Natural killer cell (primary cell): ENCODE data around the gene OR1I1. TPM values are rescaled to one million over a fixed set of nuclear protein-coding genes. Genes with fewer than 3 reads are reported as not detected.
"Not testable (repeated sequence)": the region's sequence is repeated elsewhere in the genome, so short reads cannot be mapped to it uniquely, and the experiment has no call there.

ENCODE experiments used
- ATAC-seq, 3 donors: fragments of 150-1000 bp in 2 of 3; fragments of 200-7000 bp in 1 of 3; cut with Tn5 transposase; 1 replicate in 1 of 3; 2 replicates in 2 of 3; pipeline ENCODE4 v1.10.0; 2021; ENCODE audit warnings: mild to moderate bottlenecking in 2 of 3, moderate library complexity in 2 of 3
- DNase-seq, 2 donors: peaks; one replicate each; pipeline versions ENCODE4 v3.0.0 to v3.0.0-alpha.2; 2013 to 2021; ENCODE audit warnings: mixed read lengths in 1 of 2
- H3K27ac ChIP-seq: one replicate; pipeline ENCODE4 v1.5.1; 2013; ENCODE audit warnings: mild to moderate bottlenecking, low read length
- H3K27me3 ChIP-seq: one replicate; pipeline ENCODE4 v1.6.1; 2013; ENCODE audit warnings: low read length; ENCODE audit not compliant: control insufficient read depth, insufficient read depth
- H3K36me3 ChIP-seq: one replicate; pipeline ENCODE4 v1.6.1; 2013; ENCODE audit warnings: low read length; ENCODE audit not compliant: control insufficient read depth, insufficient read depth
- H3K4me1 ChIP-seq: one replicate; pipeline ENCODE4 v1.6.1; 2013; ENCODE audit warnings: low read length; ENCODE audit not compliant: control insufficient read depth, insufficient read depth
- H3K4me3 ChIP-seq: one replicate; pipeline ENCODE4 v1.5.1; 2013; ENCODE audit warnings: low read length
- H3K9me3 ChIP-seq: one replicate; pipeline ENCODE4 v1.6.1; 2013; ENCODE audit warnings: low read length; ENCODE audit not compliant: control insufficient read depth, insufficient read depth
- H3K27ac Mint-ChIP-seq, 2 donors: one replicate each; pipeline ENCODE4 v1.8.0; 2022; ENCODE audit warnings: mild to moderate bottlenecking in 2 of 2, mixed read lengths in 2 of 2, moderate library complexity in 1 of 2
- H3K27me3 Mint-ChIP-seq, 2 donors: one replicate each; pipeline ENCODE4 v1.8.0; 2022; ENCODE audit warnings: low read depth in 2 of 2, mixed read lengths in 2 of 2
- H3K36me3 Mint-ChIP-seq: one replicate; pipeline ENCODE4 v1.8.0; 2022; ENCODE audit warnings: mixed read lengths
- H3K4me1 Mint-ChIP-seq, 2 donors: one replicate each; pipeline ENCODE4 v1.8.0; 2022; ENCODE audit warnings: mixed read lengths in 2 of 2
- H3K4me3 Mint-ChIP-seq: one replicate; pipeline ENCODE4 v1.8.0; 2022; ENCODE audit warnings: mild to moderate bottlenecking, moderate library complexity, mixed read lengths
- H3K9me3 Mint-ChIP-seq, 2 donors: one replicate each; pipeline ENCODE4 v1.8.0; 2022; ENCODE audit warnings: mixed read lengths in 2 of 2
- WGBS: methylation state at CpG from one replicate; pipeline ENCODE4 v1.1.7; 2013; ENCODE audit warnings: missing lambda C conversion rate; ENCODE audit not compliant: insufficient coverage; 5-methylcytosine and 5-hydroxymethylcytosine counted together
- intact Hi-C: fragments of 100-400 bp; cut with micrococcal nuclease; formaldehyde crosslinking; loops from one replicate; pipeline ENCODE4 v1.14.2; 2022
- total RNA-seq, 4 donors: library from RNA; stranded (reverse); fragments of 120-200 nt in 1 of 4; gene quantifications; one replicate each; pipeline versions ENCODE4 v1.2.3 to v1.2.4, GENCODE V29; 2013 to 2022
- TF ChIP-seq, protein P1 (sequence below): fragments of 200-600 bp; IDR thresholded peaks from one replicate; pipeline ENCODE4 v1.8.0; 2022; ENCODE audit warnings: antibody characterized with exemption

Gene OR1I1
- total RNA-seq, 3 donors from 2014 or later (not counting 1 experiment from before 2014, with no cell fraction given), result not detected

DNA sequence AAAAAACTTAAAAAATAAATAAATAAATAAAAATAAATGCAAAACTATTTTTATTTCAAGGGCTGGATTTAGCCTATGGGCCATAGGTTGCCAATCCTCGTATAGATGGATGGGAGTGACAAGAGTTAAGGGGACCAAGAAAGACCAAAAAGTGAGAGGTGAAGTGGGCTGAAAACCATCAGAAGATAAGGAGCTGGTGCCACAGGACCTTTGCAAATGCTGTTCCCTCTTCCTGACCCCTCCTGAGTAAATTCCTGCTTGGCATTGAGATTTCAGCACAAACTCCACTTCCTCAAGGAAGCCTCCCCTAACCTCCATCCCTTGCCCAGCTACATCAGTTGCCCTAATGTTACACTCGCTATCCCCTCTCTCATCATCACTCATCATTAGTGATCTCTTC, 11.0 kb downstream of the OR1I1 start:
- Mint-ChIP-seq H3K4me1 (no peaks in the 10 kb centered on the region), H3K36me3 (no peaks in the 10 kb centered on the region), H3K27me3 (peaks cover under 1 to 3% of the 10 kb centered on the region in 2 donors), H3K4me3 (no peak overlapping the region), H3K27ac (no peak overlapping the region), H3K9me3 (no peaks in the 10 kb centered on the region)
- H3K9me3 ChIP-seq, result no peaks in the 10 kb centered on the region
- H3K36me3 ChIP-seq, result no peaks in the 10 kb centered on the region
- H3K4me1 ChIP-seq, result peaks cover 7% of the 10 kb centered on the region
- intact Hi-C loops, result loop anchor here (2.0 kb wide), 1 partner anchor 464 kb away; no protein-coding TSS in a partner anchor
- H3K4me3 ChIP-seq, result no peak overlapping the region
- ATAC-seq, result no peak
- H3K27ac ChIP-seq, result no peak overlapping the region
- no peak for DNase-seq
- no peaks in the 10 kb centered on the region for H3K27me3 ChIP-seq
- TF ChIP-seq, protein P1, sequence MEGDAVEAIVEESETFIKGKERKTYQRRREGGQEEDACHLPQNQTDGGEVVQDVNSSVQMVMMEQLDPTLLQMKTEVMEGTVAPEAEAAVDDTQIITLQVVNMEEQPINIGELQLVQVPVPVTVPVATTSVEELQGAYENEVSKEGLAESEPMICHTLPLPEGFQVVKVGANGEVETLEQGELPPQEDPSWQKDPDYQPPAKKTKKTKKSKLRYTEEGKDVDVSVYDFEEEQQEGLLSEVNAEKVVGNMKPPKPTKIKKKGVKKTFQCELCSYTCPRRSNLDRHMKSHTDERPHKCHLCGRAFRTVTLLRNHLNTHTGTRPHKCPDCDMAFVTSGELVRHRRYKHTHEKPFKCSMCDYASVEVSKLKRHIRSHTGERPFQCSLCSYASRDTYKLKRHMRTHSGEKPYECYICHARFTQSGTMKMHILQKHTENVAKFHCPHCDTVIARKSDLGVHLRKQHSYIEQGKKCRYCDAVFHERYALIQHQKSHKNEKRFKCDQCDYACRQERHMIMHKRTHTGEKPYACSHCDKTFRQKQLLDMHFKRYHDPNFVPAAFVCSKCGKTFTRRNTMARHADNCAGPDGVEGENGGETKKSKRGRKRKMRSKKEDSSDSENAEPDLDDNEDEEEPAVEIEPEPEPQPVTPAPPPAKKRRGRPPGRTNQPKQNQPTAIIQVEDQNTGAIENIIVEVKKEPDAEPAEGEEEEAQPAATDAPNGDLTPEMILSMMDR, result no peak
- 60% methylated on average over 1 of the region's 2 CpGs for WGBS

DNA sequence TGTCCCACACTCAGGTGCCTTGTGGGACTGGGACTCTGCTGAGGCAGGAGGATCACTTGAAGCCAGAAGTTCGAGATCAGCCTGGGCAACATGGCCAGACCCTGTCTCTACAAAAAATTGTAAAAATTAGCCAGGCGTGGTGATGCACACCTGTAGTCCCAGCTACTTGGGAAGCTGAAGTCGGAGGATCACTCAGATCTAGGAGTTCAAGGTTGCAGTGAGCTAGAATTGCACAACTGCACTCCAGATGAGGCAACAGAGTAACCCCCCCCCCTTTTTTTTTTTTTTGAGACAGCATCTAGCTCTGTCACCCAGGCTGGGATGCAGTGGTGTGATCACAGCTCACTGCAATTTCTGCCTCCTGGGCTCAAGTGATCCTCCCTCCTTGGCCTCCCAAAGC, 14.2 kb downstream of the OR1I1 start:
- H3K27ac Mint-ChIP-seq, result no peak overlapping the region
- H3K4me1 Mint-ChIP-seq, result no peaks in the 10 kb centered on the region
- H3K4me3 ChIP-seq, result no peak overlapping the region
- no peaks in the 10 kb centered on the region for H3K9me3 Mint-ChIP-seq
- no peak for ATAC-seq
- H3K27ac ChIP-seq, result no peak overlapping the region
- H3K36me3 Mint-ChIP-seq, result no peaks in the 10 kb centered on the region
- intact Hi-C loops, result no loop called here
- no peaks in the 10 kb centered on the region for H3K27me3 ChIP-seq
- H3K27me3 Mint-ChIP-seq, result peaks cover 0 to 3% of the 10 kb centered on the region in 2 donors
- H3K36me3 ChIP-seq, result no peaks in the 10 kb centered on the region
- DNase-seq, result no peak
- TF ChIP-seq, protein P1, result no peak
- 82% methylated on average over 3 of the region's 3 CpGs for WGBS
- peaks cover 7% of the 10 kb centered on the region for H3K4me1 ChIP-seq
- no peak overlapping the region for H3K4me3 Mint-ChIP-seq
- H3K9me3 ChIP-seq, result no peaks in the 10 kb centered on the region

DNA sequence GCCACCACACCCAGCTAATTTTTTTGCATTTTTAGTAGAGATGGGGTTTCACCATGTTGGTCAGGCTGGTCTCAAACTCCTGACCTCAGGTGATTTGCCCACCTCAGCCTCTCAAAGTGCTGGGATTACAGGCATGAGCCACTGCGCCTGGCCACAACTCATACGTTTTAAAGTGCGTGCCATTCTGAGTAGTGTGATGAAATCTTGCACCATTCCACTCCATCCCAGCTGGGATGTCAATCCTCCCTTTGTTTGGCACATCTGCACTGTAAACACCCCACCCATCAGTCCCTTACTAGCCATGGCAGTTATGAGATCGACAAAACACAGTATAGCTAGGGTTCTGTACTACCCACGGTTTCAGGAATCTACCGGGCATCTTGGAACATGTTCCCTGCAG, 16.0 kb downstream of the OR1I1 start:
- H3K4me3 Mint-ChIP-seq, intact Hi-C loops, H3K9me3 ChIP-seq, H3K9me3 Mint-ChIP-seq, H3K27me3 ChIP-seq, H3K36me3 Mint-ChIP-seq, H3K36me3 ChIP-seq, H3K4me3 ChIP-seq, H3K4me1 Mint-ChIP-seq, H3K27ac ChIP-seq, H3K27me3 Mint-ChIP-seq, DNase-seq, H3K27ac Mint-ChIP-seq, H3K4me1 ChIP-seq, ATAC-seq: not testable (repeated sequence)
- 89% methylated on average over 6 of the region's 6 CpGs for WGBS

DNA sequence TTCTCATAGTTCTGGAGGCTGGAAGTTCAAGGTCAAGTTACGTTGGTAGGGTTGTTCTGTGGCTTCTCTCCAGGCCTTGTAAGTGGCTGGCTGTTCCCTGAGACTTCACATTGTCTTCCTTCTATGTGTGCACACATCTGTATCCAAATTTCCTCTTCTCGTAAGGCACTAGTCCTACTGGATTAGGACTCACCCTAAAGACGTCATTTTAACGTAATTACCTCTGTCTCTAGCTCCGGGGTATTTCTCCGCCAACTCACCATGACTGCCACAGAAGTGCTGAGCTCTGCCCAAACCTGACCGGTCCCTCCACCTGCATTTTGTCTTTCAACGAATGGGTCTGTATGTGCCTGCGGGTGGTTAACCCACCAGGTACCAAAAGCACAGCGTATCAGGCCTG, 16.4 kb downstream of the OR1I1 start:
- peaks cover 5 to 7% of the 10 kb centered on the region in 2 donors for H3K27me3 Mint-ChIP-seq
- ATAC-seq (no peak), DNase-seq (no peak)
- H3K36me3 Mint-ChIP-seq, result peaks cover 5% of the 10 kb centered on the region
- intact Hi-C loops, result no loop called here
- H3K27ac ChIP-seq, result no peak overlapping the region
- WGBS, result 91% methylated on average over 10 of the region's 10 CpGs
- peaks cover 3% of the 10 kb centered on the region for H3K9me3 ChIP-seq
- H3K27me3 ChIP-seq, result no peaks in the 10 kb centered on the region
- TF ChIP-seq, protein P1, result no peak
- no peak overlapping the region for H3K4me3 ChIP-seq
- peaks cover 2% of the 10 kb centered on the region in 2 donors for H3K9me3 Mint-ChIP-seq
- no peaks in the 10 kb centered on the region for H3K36me3 ChIP-seq
- H3K27ac Mint-ChIP-seq, result no peak overlapping the region
- no peak overlapping the region for H3K4me3 Mint-ChIP-seq
- no peaks in the 10 kb centered on the region for H3K4me1 Mint-ChIP-seq
- no peaks in the 10 kb centered on the region for H3K4me1 ChIP-seq
